ENCODE measurements around the gene PSMF1.
A peak's percentile ranks its signal among the peaks of the same experiment; 100 is the strongest.

Gene PSMF1

DNA sequence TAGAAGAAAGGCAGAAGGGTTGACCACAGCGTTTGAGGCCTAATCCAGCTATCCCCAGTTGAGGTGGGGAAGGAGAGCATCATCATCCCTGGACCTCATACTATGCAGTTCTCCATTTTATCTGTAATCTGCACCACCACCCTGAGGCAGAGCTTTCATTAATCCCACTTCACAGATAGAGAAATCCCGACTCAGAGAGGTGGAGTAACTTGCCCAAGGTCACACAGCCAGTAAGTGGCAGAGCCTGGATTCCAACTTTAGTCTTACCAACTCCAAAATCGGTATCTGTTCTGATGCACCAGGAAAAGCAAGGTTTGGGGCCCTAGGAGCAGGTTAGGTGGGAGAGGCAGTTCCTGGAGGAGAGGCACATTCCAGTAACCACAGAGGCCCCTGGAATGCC lies 59.7 kb downstream of the PSMF1 start:
- no CpG with 5 or more reads among the region's 3 CpGs for WGBS (ENCODE audit: insufficient coverage, insufficient read length)
- no peaks in the 10 kb centered on the region; the same call in 1 of the 2 replicates for H3K27me3 ChIP-seq (ENCODE audit: control insufficient read depth, insufficient read depth, low read length)
- H3K36me3 ChIP-seq (ENCODE audit: control insufficient read depth, insufficient read depth, low read length), result no peaks in the 10 kb centered on the region
- H3K4me1 ChIP-seq (ENCODE audit: control insufficient read depth, insufficient read depth, low read length), result no peaks in the 10 kb centered on the region; the same call in 1 of the 2 replicates
- no peak for DNase-seq (ENCODE audit: low read depth, low spot score)
- no peak overlapping the region for H3K27ac ChIP-seq (ENCODE audit: low read length)
- no peaks in the 10 kb centered on the region for H3K9me3 ChIP-seq (ENCODE audit: control insufficient read depth, insufficient read depth, low read length)
- H3K4me3 ChIP-seq (ENCODE audit: low read length), result no peak overlapping the region

DNA sequence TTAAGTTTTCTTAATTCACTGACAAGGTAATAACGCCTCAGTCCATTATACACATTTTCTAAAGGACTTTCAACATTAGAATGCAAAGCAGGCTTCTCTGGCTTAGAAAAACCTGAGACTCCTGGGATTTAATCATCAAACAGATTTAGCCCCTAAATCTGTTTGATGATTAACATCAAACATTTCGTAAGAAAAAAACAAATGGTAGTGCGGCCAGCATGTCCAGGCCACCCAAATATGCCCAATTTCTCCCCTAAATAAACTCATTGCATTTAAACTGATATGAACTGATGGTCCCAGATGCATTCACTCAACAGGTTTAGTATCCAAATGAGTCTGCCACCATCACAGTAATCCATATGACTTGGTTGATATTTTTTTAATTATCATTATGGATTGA lies 60.2 kb downstream of the PSMF1 start:
- H3K27ac ChIP-seq (ENCODE audit: low read length), result no peak overlapping the region
- no peaks in the 10 kb centered on the region for H3K36me3 ChIP-seq (ENCODE audit: control insufficient read depth, insufficient read depth, low read length)
- no peaks in the 10 kb centered on the region; the same call in 1 of the 2 replicates for H3K4me1 ChIP-seq (ENCODE audit: control insufficient read depth, insufficient read depth, low read length)
- no peak for DNase-seq (ENCODE audit: low read depth, low spot score)
- peaks cover under 1% of the 10 kb centered on the region; the same call in 1 of the 2 replicates for H3K27me3 ChIP-seq (ENCODE audit: control insufficient read depth, insufficient read depth, low read length)
- H3K9me3 ChIP-seq (ENCODE audit: control insufficient read depth, insufficient read depth, low read length), result no peaks in the 10 kb centered on the region
- H3K4me3 ChIP-seq (ENCODE audit: low read length), result no peak overlapping the region
- no CpG with 5 or more reads among the region's 3 CpGs for WGBS (ENCODE audit: insufficient coverage, insufficient read length)

DNA sequence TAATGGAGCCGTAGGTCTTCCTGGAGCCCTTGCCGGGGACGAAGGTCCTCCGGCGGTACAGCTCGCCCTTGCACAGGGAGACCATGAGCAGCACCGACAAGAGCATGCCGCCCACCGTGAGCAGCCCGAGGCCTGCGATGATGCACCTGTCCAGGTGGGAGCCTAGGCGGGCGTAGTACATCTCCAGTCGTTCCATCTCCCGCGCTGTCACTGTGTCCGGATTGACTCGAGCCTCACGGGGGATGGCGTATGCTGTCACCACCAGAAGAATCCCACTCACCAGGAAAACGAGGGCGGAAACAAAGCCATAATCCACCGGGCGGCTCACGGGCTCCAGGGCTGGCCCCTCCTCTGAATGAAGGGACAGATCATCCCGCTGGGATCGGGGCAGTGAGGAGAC lies 62.5 kb downstream of the PSMF1 start:
- WGBS (ENCODE audit: insufficient coverage, insufficient read length), result no CpG with 5 or more reads among the region's 27 CpGs
- no peak for DNase-seq (ENCODE audit: low read depth, low spot score)

DNA sequence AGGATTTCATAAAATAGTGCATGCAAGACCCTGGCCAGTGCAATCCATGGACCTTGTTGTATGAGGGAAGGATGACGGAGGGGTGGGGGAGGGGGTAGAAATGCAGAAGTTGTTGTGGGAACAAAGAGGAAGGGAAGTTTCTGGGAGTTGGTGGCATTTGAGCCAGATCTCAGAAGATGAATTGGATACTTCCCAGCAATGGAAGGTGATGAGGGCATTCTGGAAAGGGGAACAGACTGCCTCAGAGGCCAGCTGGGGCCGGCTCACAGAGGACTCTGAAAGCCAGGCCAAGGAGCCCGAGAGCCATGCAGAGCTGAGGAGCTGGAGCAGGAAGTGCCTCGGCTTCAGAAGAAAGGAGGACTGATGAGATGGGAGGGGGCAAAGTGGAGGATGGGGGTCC lies 63.7 kb downstream of the PSMF1 start:
- Histone ChIP-seq H3K36me3 (ENCODE audit: control insufficient read depth, insufficient read depth, low read length) (no peaks in the 10 kb centered on the region), H3K27me3 (ENCODE audit: control insufficient read depth, insufficient read depth, low read length) (peaks cover 11% of the 10 kb centered on the region), H3K4me1 (ENCODE audit: control insufficient read depth, insufficient read depth, low read length) (peaks cover 5% of the 10 kb centered on the region), H3K4me3 (ENCODE audit: low read length) (no peak overlapping the region), H3K9me3 (ENCODE audit: control insufficient read depth, insufficient read depth, low read length) (no peaks in the 10 kb centered on the region), H3K27ac (ENCODE audit: low read length) (no peak overlapping the region)
- WGBS (ENCODE audit: insufficient coverage, insufficient read length), result no CpG with 5 or more reads among the region's 4 CpGs
- DNase-seq (ENCODE audit: low read depth, low spot score), result no peak

More for the DNA sequence above, 62.5 kb downstream of the PSMF1 start:
- no peak overlapping the region for H3K27ac ChIP-seq (ENCODE audit: low read length)
- H3K9me3 ChIP-seq (ENCODE audit: control insufficient read depth, insufficient read depth, low read length), result no peaks in the 10 kb centered on the region
- H3K36me3 ChIP-seq (ENCODE audit: control insufficient read depth, insufficient read depth, low read length), result no peaks in the 10 kb centered on the region
- no peak overlapping the region for H3K4me3 ChIP-seq (ENCODE audit: low read length)
- H3K27me3 ChIP-seq (ENCODE audit: control insufficient read depth, insufficient read depth, low read length), result peaks cover 11% of the 10 kb centered on the region
- H3K4me1 ChIP-seq (ENCODE audit: control insufficient read depth, insufficient read depth, low read length), result no peaks in the 10 kb centered on the region; the same call in 1 of the 2 replicates

DNA sequence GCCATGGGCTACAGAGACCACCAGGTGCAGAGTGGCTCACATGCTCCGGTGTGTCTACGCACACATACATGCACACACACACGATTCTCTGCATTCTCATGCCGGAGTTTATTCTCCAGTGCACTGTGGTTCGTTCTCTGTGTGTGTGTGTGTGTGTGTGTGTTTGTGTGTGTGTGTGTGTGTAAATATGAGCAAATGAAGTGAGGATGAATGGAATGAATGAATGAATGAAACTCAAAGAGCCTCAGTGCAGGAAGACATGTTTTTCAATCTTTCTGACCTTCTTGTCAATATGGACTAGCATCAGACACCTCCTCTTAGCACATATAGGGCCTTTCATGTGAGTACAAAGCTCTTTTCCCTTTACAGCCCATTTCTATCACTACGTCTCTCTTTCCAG lies 64.8 kb downstream of the PSMF1 start:
- no peaks in the 10 kb centered on the region for H3K9me3 ChIP-seq (ENCODE audit: control insufficient read depth, insufficient read depth, low read length)
- H3K36me3 ChIP-seq (ENCODE audit: control insufficient read depth, insufficient read depth, low read length), result no peaks in the 10 kb centered on the region
- no CpG with 5 or more reads among the region's 6 CpGs for WGBS (ENCODE audit: insufficient coverage, insufficient read length)
- DNase-seq (ENCODE audit: low read depth, low spot score), result no peak
- H3K27me3 ChIP-seq (ENCODE audit: control insufficient read depth, insufficient read depth, low read length), result peaks cover 11% of the 10 kb centered on the region
- H3K4me3 ChIP-seq (ENCODE audit: low read length), result no peak overlapping the region
- no peak overlapping the region for H3K27ac ChIP-seq (ENCODE audit: low read length)
- H3K4me1 ChIP-seq (ENCODE audit: control insufficient read depth, insufficient read depth, low read length), result peaks cover 5% of the 10 kb centered on the region

DNA sequence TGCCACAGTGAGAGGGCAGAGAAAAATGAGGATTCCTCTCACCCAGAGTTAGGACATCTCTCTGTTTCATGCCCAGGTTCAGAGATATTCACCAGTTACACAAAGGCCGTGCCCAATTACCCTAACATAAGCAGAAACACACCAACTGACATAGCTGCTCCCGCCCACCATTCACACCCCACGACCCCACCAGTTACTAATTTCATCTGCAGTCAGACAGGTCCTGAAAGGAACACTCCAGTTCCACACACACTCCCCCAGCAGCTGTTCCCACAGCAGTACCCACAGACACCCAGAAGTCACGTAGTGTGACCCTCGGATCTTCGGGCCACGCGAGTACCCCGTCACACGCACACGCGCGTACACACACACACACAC lies 65.8 kb downstream of the PSMF1 start:
- no peak overlapping the region for H3K27ac ChIP-seq (ENCODE audit: low read length)
- no peaks in the 10 kb centered on the region for H3K36me3 ChIP-seq (ENCODE audit: control insufficient read depth, insufficient read depth, low read length)
- H3K9me3 ChIP-seq (ENCODE audit: control insufficient read depth, insufficient read depth, low read length), result no peaks in the 10 kb centered on the region
- DNase-seq (ENCODE audit: low read depth, low spot score), result no peak
- no CpG with 5 or more reads among the region's 13 CpGs for whole genome bisulfite sequencing (ENCODE audit: insufficient coverage, insufficient read length)
- H3K4me3 ChIP-seq (ENCODE audit: low read length), result peak overlapping the region; percentile 65; the same call in 1 of the 2 replicates
- peaks cover 5% of the 10 kb centered on the region for H3K4me1 ChIP-seq (ENCODE audit: control insufficient read depth, insufficient read depth, low read length)
- peaks cover 11% of the 10 kb centered on the region for H3K27me3 ChIP-seq (ENCODE audit: control insufficient read depth, insufficient read depth, low read length)

DNA sequence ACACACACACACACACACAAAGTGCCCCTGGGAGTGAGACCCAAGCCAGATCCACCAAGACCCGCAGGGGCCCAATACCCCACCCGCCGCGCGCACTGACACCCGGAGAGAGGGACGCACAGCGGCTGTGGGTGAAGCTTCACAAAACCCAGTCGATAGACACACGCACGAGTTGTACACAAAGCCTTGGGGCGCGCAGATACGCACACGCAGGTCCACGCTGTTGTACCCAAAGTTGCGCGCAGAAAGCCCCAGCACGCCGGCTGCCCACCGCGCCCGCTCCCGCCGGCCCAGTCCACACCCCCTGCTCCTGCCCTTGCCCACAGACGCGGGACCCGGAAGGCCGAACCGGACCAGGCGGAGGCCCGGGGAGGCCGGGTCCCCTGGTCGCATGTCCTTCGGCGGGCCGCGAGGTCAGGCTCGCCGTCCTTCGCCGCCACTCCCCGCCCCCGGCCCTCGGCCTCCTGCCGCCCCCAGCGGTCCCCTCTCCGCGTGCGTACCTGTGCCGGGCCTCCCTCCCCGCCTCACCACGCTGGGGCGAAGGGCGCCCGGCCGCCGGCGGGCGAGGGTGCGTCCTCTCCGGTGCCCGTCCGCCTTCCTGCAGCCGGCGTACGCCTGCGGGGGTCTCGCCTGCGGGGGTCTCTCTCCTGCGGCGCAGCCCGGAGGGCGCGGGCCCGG lies 66.4 kb downstream of the PSMF1 start, which contains the start of gene TMEM74B:
Gene TMEM74B (minus strand): TSS at position 344 of the 678 bp plus-strand sequence. CDS start 1,180 bp downstream, outside the sequence.
- H3K4me3 ChIP-seq (ENCODE audit: low read length), result peak within 1 kb of the TSS; percentile 65
- peaks cover 11% of the 10 kb centered on the region for H3K27me3 ChIP-seq (ENCODE audit: control insufficient read depth, insufficient read depth, low read length)
- WGBS (ENCODE audit: insufficient coverage, insufficient read length), result no CpG with 5 or more reads among the region's 76 CpGs

DNA sequence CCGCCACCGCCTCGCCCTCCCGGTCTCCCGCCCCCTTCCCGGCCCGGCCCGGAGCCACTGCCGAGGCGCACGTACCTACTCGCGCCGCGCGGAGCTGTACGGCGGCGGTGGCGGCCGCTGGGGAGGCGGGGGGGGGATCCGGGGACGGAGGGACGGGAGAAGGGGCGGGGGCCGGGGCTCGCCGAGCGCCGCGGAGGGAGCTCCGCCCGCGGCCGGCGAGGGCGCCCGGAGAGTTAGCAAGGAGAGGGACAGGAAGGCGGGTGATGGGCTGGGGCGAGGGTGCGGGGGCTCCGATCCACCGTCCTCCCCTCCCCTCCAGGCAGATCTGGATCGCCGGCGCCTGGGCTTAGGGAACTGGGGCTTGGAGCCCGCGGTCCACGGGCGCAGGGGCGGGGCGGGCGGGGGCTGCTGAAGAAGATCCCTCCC lies 66.9 kb downstream of the PSMF1 start:
- H3K9me3 ChIP-seq (ENCODE audit: control insufficient read depth, insufficient read depth, low read length), result no peaks in the 10 kb centered on the region
- no CpG with 5 or more reads among the region's 54 CpGs for WGBS (ENCODE audit: insufficient coverage, insufficient read length)
- H3K27ac ChIP-seq (ENCODE audit: low read length), result no peak overlapping the region
- no peaks in the 10 kb centered on the region for H3K36me3 ChIP-seq (ENCODE audit: control insufficient read depth, insufficient read depth, low read length)
- peaks cover 5% of the 10 kb centered on the region for H3K4me1 ChIP-seq (ENCODE audit: control insufficient read depth, insufficient read depth, low read length)
- H3K27me3 ChIP-seq (ENCODE audit: control insufficient read depth, insufficient read depth, low read length), result peaks cover 11% of the 10 kb centered on the region
- peak overlapping the region; percentile 65 for H3K4me3 ChIP-seq (ENCODE audit: low read length)
- no peak for DNase-seq (ENCODE audit: low read depth, low spot score)

More for the DNA sequence above, 66.4 kb downstream of the PSMF1 start, which contains the start of gene TMEM74B:
- H3K4me1 ChIP-seq (ENCODE audit: control insufficient read depth, insufficient read depth, low read length), result peaks cover 5% of the 10 kb centered on the region
- no peak for DNase-seq (ENCODE audit: low read depth, low spot score)
- H3K27ac ChIP-seq (ENCODE audit: low read length), result no peak within 1 kb of the TSS
- H3K9me3 ChIP-seq (ENCODE audit: control insufficient read depth, insufficient read depth, low read length), result no peaks in the 10 kb centered on the region
- H3K36me3 ChIP-seq (ENCODE audit: control insufficient read depth, insufficient read depth, low read length), result no peaks in the 10 kb centered on the region

DNA sequence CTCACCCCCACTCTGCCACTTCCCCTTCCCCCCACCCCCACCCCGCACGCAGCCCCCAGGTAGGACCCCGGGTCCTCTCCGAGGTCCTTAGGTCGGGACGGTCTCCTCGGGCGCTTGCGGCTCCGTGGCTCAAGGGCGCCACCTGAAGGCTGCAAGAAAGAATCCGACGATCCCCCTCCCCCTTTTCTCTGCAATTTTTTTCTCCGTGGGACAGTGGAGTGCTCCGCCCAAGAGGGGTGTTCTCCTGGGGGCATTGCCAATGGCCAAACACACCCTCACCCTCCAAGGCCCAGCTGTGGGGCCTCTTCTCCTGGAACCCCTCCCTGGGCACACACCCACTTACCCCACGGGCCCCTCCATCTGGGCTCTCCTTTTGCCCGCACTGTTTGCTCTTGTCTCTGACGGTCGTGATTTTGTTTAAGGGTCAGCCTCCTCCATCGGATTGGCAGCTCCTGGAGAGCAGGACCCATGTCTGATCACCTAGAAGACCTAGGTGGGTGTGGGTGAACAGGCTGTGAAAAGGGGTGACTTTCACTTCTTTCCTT lies 67.5 kb downstream of the PSMF1 start:
- Histone ChIP-seq H3K9me3 (ENCODE audit: control insufficient read depth, insufficient read depth, low read length) (no peaks in the 10 kb centered on the region), H3K27me3 (ENCODE audit: control insufficient read depth, insufficient read depth, low read length) (peaks cover 13% of the 10 kb centered on the region), H3K4me3 (ENCODE audit: low read length) (peak overlapping the region; percentile 65; the same call in 1 of the 2 replicates), H3K36me3 (ENCODE audit: control insufficient read depth, insufficient read depth, low read length) (no peaks in the 10 kb centered on the region), H3K27ac (ENCODE audit: low read length) (no peak overlapping the region), H3K4me1 (ENCODE audit: control insufficient read depth, insufficient read depth, low read length) (peaks cover 5% of the 10 kb centered on the region)
- no CpG with 5 or more reads among the region's 20 CpGs for WGBS (ENCODE audit: insufficient coverage, insufficient read length)
- no peak for DNase-seq (ENCODE audit: low read depth, low spot score)

DNA sequence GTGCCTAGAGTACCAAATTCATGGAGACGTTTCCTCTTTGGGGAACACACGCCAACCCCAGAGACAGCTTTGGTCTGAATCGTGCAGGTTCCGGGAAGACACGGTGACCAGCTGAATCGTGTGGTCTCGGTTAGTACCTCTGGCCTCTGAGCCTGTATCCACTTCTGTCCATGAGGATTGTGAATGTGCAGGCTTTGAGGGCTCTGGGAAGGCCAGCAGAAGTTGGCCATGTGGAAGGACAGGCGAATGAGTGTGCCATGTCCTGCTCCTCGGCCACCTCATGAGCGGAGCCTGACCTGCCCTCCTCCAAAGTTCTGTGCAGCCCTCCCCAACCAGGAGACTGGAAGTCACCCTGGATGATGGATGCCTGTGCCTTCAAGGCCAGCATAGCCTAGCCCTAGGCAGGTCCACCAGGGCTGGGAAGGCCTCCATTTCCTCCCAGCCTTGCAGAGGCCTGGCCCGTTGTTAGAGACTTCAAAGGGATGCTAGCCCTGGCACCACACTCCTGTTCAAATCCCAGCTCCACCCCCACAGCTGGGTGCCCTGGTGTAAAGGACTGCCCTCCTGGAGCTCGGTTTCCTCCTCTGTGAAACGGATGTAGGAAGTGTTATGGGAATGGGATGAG lies 68.1 kb downstream of the PSMF1 start:
- WGBS (ENCODE audit: insufficient coverage, insufficient read length), result no CpG with 5 or more reads among the region's 13 CpGs

More for the DNA sequence above, 68.1 kb downstream of the PSMF1 start:
- peaks cover 13% of the 10 kb centered on the region for H3K27me3 ChIP-seq (ENCODE audit: control insufficient read depth, insufficient read depth, low read length)
- no peak overlapping the region for H3K27ac ChIP-seq (ENCODE audit: low read length)
- no peaks in the 10 kb centered on the region for H3K36me3 ChIP-seq (ENCODE audit: control insufficient read depth, insufficient read depth, low read length)
- no peaks in the 10 kb centered on the region for H3K9me3 ChIP-seq (ENCODE audit: control insufficient read depth, insufficient read depth, low read length)
- peaks cover 5% of the 10 kb centered on the region for H3K4me1 ChIP-seq (ENCODE audit: control insufficient read depth, insufficient read depth, low read length)
- no peak for DNase-seq (ENCODE audit: low read depth, low spot score)
- H3K4me3 ChIP-seq (ENCODE audit: low read length), result no peak overlapping the region
